GM12873 (cell line): ENCODE results near the gene SMIM14.

Experiments
- CTCF ChIP-seq: IDR thresholded peaks from 2 replicates; pipeline ENCODE4 v1.5.1; 2012; ENCODE audit warnings: low read depth, mild to moderate bottlenecking, moderate library complexity, low read length, control low read depth; ENCODE audit not compliant: insufficient read depth; ENCODE audit errors: missing control alignments

Gene SMIM14

GRCh38 chr4:39606747-39607146, 31.9 kb downstream of the SMIM14 start:
- TF ChIP-seq CTCF: no peak

GRCh38 chr4:39597695-39598381, 40.8 kb downstream of the SMIM14 start:
- TF ChIP-seq CTCF: no peak

- no peak for TF ChIP-seq CTCF
Observed at GRCh38 chr4:39596971-39597370, 41.7 kb downstream of the SMIM14 start.

GRCh38 chr4:39591290-39591689, 47.4 kb downstream of the SMIM14 start:
- no peak for TF ChIP-seq CTCF

GRCh38 chr4:39587881-39588280, 50.8 kb downstream of the SMIM14 start:
- TF ChIP-seq CTCF: no peak

- TF ChIP-seq CTCF: no peak
Observed at GRCh38 chr4:39574946-39575345, 63.7 kb downstream of the SMIM14 start.

GRCh38 chr4:39571504-39571903, 67.2 kb downstream of the SMIM14 start:
- no peak for TF ChIP-seq CTCF
